ENCODE measurements around the gene GPR179. TPM values are rescaled to one million over a fixed set of nuclear protein-coding genes. Genes with fewer than 3 reads are reported as not detected.
A peak's percentile ranks its signal among the peaks of the same experiment; 100 is the strongest.

The GPR179 gene
- total and polyA plus RNA-seq, 8 donors, result 0.05 to 0.61 (median 0.17) TPM; not detected in 1

DNA sequence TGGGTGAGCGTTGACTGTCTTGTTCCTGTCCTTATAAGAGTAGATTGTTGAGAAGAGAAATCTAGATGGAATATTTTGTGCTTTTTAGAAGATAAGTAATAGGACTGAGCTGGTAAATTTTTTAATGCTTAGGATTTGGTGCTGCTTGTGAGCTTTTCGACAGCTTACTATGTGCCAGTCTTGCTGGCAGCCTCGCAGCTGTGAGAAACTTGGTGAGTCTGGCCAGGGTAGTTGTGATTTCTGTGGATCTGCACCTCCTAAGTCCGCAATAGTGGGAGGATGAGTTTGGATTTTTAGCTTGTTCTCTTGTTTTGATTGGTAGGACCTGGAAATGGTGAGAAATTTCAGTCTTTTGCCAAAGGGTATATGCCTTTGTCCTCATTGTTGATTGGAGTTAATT is 11.5 kb upstream of the GPR179 start:
- Histone ChIP-seq H3K36me3 (no peaks in the 10 kb centered on the region), H3K4me1 (peaks cover 15 to 31% (median 22%) of the 10 kb centered on the region in 3 donors), H3K27me3 (no peaks in the 10 kb centered on the region), H3K27ac (no peak overlapping the region), H3K9me3 (no peaks in the 10 kb centered on the region), H3K4me3 (no peak overlapping the region)
- DNase-seq (no peak), ATAC-seq (no peak), FAIRE-seq (no peak)
- intact Hi-C loops (cut with DNase I), result no loop called here
- 71 to 84% methylated on average over 4 of the region's 4 CpGs for WGBS, 2 donors
- TF ChIP-seq, protein P1, sequence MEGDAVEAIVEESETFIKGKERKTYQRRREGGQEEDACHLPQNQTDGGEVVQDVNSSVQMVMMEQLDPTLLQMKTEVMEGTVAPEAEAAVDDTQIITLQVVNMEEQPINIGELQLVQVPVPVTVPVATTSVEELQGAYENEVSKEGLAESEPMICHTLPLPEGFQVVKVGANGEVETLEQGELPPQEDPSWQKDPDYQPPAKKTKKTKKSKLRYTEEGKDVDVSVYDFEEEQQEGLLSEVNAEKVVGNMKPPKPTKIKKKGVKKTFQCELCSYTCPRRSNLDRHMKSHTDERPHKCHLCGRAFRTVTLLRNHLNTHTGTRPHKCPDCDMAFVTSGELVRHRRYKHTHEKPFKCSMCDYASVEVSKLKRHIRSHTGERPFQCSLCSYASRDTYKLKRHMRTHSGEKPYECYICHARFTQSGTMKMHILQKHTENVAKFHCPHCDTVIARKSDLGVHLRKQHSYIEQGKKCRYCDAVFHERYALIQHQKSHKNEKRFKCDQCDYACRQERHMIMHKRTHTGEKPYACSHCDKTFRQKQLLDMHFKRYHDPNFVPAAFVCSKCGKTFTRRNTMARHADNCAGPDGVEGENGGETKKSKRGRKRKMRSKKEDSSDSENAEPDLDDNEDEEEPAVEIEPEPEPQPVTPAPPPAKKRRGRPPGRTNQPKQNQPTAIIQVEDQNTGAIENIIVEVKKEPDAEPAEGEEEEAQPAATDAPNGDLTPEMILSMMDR (IDR thresholded peaks at IDR 0.05), result no peak

- Histone ChIP-seq H3K4me1 (peaks cover 15 to 31% (median 22%) of the 10 kb centered on the region in 3 donors), H3K9me3 (no peaks in the 10 kb centered on the region), H3K36me3 (no peaks in the 10 kb centered on the region), H3K27me3 (no peaks in the 10 kb centered on the region), H3K27ac (no peak overlapping the region), H3K4me3 (peak overlapping the region in 1 of 4 donors; percentile 89)
- 56 to 68% methylated on average over 7 of the region's 7 CpGs for WGBS, 2 donors
- FAIRE-seq (no peak), ATAC-seq (no peak), DNase-seq (no peak)
- TF ChIP-seq, protein P1 (IDR thresholded peaks at IDR 0.05), result no peak
- intact Hi-C loops (cut with DNase I), result no loop called here
These were observed 10.7 kb upstream of the GPR179 start for GRCh38 chr17:38354466-38354865.

GRCh38 chr17:38353668-38354067 is 9.9 kb upstream of the GPR179 start:
- Histone ChIP-seq H3K9me3 (no peaks in the 10 kb centered on the region), H3K27me3 (no peaks in the 10 kb centered on the region), H3K4me3 (peak overlapping the region in 2 of 4 donors; percentile 89 to 95), H3K36me3 (no peaks in the 10 kb centered on the region), H3K4me1 (peaks cover 15 to 31% (median 22%) of the 10 kb centered on the region in 3 donors), H3K27ac (no peak overlapping the region)
- intact Hi-C loops (cut with DNase I), result no loop called here
- 56 to 73% methylated on average over 13 of the region's 13 CpGs for WGBS, 2 donors
- TF ChIP-seq, protein P1 (IDR thresholded peaks at IDR 0.05), result no peak
- no peak for ATAC-seq
- no peak for DNase-seq
- no peak for FAIRE-seq

DNA sequence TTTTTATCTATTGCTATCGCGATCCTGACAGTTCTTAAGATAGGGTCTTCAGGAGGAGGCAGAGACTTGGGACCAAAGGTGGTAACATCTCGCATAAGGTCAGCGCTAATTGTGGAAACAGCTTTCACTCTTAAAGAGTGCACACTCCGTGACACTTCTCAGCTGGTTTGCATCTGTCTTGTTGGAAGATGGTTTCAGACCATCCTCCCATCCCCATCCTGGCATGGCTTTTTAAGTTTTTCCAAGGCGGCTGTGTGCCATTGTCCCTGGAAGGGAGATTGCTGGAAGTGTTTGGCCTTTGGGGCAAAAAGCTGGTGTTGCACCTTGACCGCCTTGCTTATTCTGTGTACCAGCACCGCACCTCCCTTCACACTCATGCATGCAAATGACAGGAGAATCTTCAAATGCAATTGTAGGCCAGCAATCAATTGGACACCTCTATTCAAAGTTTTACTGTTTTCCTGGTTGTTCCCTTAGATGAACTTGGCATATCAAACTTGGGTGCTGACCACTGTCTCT is 9.4 kb upstream of the GPR179 start:
- 8 to 12% methylated on average over 8 of the region's 8 CpGs for WGBS, 2 donors
- ATAC-seq, result no peak
- peak overlapping the region in 3 of 4 donors; percentile 69 to 91 (median 88) for H3K27ac ChIP-seq
- H3K4me1 ChIP-seq, result peaks cover 15 to 29% (median 22%) of the 10 kb centered on the region in 3 donors
- H3K9me3 ChIP-seq, result no peaks in the 10 kb centered on the region
- no peaks in the 10 kb centered on the region for H3K36me3 ChIP-seq
- FAIRE-seq, result no peak
- H3K4me3 ChIP-seq, result peak overlapping the region; percentile 74 to 95 (median 84)
- TF ChIP-seq, protein P1 (IDR thresholded peaks at IDR 0.05), result no peak
- intact Hi-C loops (cut with DNase I), result no loop called here
- H3K27me3 ChIP-seq, result no peaks in the 10 kb centered on the region
- no peak for DNase-seq
